Endometrial microvascular endothelial cells (primary cell): Measurements from ENCODE around the gene TBCA. TPM values are rescaled to one million over a fixed set of nuclear protein-coding genes. Genes with fewer than 3 reads are reported as not detected.
"Not testable (repeated sequence)": the region's sequence is repeated elsewhere in the genome, so short reads cannot be mapped to it uniquely, and the experiment has no call there.

Source experiments
- in situ Hi-C: cut with HindIII; loops from 2 replicates; pipeline ENCODE4 v1.10.0; 2017; ENCODE audit warnings: low sequenced_read_pairs, low pct_unique_long_range_greater_than_20kb; ENCODE audit errors: inconsistent ontology term
- total RNA-seq: library from RNA; depleted of rRNA; stranded (reverse); fragments of >200 nt; gene quantifications from one replicate; pipeline ENCODE4 v1.2.3, GENCODE V29; 2015; ENCODE audit errors: inconsistent ontology term

The TBCA gene
- total RNA-seq, 1 donor from 2014 or later = 93.9 TPM

GRCh38 chr5:77774981-77775789 is 954 bp downstream of the TBCA start:
- in situ Hi-C loops = no loop called here

DNA sequence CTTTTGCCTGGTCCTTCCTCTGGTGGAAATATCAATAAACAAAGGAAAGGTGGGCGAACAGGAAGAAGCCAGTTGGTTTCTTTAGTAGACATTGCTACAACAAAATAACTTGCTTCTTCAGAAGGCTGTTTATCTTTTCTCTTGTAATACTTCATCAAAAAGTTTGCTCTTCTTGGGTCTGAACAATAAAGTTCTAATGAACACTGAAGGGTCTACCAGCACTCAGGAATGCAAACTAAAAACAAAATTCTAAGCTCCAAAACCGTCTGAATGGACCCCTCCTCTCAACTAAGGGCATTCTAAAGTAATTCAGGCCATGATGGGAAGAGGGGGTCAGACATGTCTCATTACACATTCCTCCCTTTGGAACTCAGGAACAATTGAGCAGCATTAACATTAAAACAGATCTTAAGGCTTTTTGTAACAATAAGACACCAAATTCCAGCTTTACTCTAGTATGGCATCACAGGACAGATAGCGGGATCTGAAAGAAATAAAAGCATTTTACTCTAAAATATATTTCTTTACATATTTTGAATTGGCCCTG is 2.3 kb downstream of the TBCA start:
- in situ Hi-C loops = no loop called here

- in situ Hi-C loops = no loop called here
Measured at GRCh38 chr5:77772729-77773128, 3.4 kb downstream of the TBCA start.

DNA sequence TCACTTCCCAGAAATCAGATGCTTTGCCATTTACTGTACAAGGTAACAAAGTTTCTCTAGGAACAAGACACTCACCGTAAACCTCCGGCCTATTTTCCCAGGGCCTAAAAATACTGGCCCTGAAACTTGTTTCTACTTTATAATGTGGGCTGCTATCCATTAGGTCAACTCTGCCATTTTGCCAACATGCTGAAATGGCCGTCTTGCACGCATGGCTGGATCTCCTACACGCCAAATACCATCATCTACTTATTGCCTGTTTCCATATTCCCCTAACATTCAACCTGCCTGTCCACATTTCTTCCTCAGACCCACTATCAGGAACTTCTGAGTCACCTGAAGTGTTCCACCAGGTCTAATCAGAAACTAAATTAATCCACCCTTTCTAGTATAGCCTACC is 4.7 kb downstream of the TBCA start:
- in situ Hi-C loops = no loop called here

- in situ Hi-C loops = no loop called here
Measured at GRCh38 chr5:77770293-77771005, 5.7 kb downstream of the TBCA start.

- in situ Hi-C loops = no loop called here
Measured at GRCh38 chr5:77768978-77769377, 7.2 kb downstream of the TBCA start.

- in situ Hi-C loops = no loop called here
Measured at GRCh38 chr5:77767301-77767700, 8.8 kb downstream of the TBCA start.

GRCh38 chr5:77761606-77762005 is 14.5 kb downstream of the TBCA start:
- in situ Hi-C loops = no loop called here

DNA sequence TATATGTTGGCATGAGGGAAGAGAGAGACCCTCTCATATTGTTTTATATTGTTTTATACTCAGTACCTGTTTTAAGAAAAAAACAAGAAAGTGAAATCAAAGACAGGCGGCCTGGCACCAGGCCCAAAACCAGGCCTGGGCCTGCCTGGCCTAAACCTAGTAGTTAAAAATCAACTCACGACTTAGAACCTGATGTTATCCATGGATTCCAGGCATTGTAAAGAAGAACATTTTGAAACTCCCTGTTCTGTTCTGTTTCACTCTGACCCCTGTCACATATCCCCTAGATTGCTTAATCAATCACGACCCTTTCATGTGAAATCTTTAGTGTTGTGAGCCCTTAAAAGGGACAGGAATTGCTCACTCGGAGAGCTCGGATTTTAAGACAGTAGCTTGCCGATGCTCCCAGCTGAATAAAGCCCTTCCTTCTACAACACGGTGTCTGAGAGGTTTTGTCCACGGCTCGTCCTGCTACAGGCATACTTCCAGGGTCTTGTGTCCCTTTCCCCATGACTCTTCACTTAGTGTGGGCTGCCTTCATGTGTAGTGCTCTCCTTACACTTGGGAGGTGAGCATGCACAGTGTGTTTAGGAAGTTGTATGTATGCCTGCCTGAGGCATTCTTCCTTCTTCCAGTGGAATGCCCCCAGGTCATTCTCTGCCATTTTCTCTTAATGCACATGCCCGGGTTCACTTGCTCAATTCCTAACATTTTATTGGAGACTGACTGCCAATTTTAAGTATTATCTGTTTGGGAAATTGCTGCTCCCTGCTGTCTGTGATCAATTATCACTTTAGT is 17.8 kb downstream of the TBCA start:
- in situ Hi-C loops = no loop called here

GRCh38 chr5:77751328-77752023 is 24.7 kb downstream of the TBCA start:
- in situ Hi-C loops = no loop called here

- in situ Hi-C loops = not testable (repeated sequence)
Measured at GRCh38 chr5:77750928-77751327, 25.2 kb downstream of the TBCA start.

DNA sequence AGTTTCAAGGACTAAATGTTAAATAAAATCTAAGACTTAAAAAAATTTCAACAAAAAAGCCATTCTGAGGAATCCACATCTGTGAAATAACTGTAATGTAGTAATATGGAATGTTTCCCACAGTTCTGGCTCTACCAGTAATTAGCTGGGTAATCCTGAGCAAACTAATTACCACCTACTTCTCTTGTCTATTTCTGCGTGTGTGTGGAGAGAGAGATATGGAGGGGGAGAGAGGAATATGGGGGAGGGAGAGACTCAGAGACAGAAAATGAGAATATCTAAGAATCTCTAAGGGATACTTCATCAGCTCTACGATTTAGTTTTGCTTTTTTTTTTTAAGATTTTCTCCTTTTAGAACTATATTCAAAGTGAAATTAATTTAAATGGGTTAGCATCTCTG is 28.0 kb downstream of the TBCA start:
- in situ Hi-C loops = no loop called here

GRCh38 chr5:77744116-77744515 is 32.0 kb downstream of the TBCA start:
- in situ Hi-C loops = no loop called here

- in situ Hi-C loops = no loop called here
Measured at GRCh38 chr5:77743181-77743580, 33.0 kb downstream of the TBCA start.

DNA sequence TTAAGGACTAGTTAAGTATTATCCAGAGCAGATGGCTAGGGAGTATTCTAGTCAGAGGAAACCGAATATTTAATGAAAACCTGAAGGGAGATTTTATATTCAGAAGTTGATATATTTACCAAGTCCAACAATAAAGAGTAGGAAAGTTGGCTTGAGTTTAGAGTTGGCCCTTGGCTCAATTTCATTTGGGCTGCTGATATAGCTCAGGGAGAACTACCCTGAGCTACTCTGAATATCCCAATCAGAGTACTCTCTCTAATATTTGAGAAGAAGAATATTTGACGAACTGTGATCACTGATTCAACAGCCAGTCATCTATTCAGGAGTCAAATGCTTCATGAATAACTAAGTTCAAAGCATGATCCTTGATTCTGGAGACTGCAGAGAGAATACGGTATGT is 34.5 kb downstream of the TBCA start:
- in situ Hi-C loops = no loop called here

GRCh38 chr5:77734885-77735284 is 41.3 kb downstream of the TBCA start:
- in situ Hi-C loops = no loop called here

DNA sequence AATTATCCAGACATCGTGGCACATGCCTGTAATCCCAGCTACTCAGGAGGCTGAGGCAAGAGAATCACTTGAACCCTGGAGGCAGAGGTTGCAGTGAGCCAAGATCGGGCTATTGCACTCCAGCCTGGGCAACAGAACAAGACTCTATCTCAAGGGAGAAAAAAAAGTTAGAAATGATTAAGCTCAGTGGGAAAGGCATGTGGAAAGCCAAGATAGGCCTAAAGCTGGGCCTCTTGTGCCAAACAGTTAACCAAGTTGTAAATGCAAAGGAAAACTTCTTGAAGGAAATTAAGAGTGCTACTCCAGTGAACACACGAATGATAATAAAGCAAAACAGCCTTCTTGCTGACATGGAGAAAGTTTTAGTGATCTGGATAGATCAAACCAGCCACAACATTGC is 43.0 kb downstream of the TBCA start:
- in situ Hi-C loops = no loop called here

GRCh38 chr5:77727190-77727589 is 48.9 kb downstream of the TBCA start:
- in situ Hi-C loops = no loop called here

DNA sequence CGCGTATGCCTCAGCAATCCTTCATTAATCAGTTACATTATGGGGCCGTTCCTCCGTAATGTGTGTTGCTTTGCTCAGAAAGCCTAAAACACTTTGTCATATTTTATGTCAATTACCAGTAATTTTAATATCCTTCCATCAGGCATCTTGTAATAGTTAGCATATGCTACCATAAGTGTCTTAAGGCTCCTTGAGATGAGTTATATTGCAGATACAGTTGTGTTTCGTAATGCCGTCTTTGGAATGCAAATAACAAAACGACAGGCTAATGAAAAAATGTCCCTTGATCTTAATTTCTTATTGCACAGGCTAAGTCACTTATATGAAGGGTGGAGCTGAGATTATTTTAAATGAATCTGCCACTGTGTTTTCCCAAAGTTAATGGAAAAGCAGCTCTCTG is 50.5 kb downstream of the TBCA start:
- in situ Hi-C loops = no loop called here
